ENCODE measurements around the gene SEPTIN5. TPM values are rescaled to one million over a fixed set of nuclear protein-coding genes. Genes with fewer than 3 reads are reported as not detected.

The SEPTIN5 gene
- total RNA-seq, 1 experiment from 2014 or later: 50.4 TPM

DNA sequence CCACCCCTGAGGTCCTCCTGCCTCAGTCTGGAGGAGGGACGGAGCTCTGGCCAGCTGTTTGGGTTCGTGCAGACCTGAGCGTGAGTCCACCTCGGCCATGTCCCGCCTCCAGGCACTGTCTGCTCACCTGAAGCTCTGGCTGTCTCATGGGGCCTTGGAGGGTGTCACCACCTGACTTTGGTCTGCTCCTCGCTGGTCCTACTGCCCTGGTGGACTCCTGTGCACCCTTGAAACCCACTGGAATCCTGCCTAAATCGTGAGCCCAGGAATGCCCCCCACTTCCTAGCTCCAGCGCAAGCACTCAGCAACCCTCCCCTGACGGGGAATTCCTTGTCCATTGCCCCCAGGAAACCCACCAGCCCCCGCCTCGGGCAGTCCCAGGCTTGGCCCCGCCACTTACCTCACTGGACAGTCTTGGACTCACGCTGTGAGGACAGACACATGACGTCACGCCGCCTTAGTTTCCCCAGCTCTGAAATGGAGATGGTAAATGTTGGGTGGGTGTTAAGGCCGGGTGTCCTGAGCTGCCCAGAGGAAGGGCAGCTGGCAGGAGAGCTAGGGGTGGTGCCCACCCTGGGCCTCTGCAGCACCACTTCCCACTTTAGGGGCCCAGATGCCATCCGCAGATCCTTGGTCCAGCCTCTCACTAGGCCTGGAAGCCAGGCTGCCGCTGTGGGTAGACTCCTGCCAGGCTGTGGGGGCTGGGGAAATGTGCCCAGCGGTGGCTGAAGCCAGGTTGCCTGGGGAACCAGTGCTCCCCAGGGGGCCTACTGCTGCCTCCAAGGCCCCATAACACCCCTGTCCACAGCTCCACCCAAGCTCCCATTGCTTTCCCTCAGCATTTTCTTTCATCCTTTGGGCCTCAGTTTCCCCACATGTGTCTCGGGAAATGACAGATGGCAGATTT lies 28.1 kb downstream of the SEPTIN5 start:
- Histone ChIP-seq H3K4me1 (ENCODE audit: insufficient read depth, low read length, poor library complexity, severe bottlenecking) (no peaks in the 10 kb centered on the region), H3K36me3 (ENCODE audit: insufficient read depth, low read length, poor library complexity, severe bottlenecking) (no peaks in the 10 kb centered on the region), H3K4me3 (ENCODE audit: low read depth, low read length, poor library complexity, severe bottlenecking) (no peak overlapping the region), H3K27ac (ENCODE audit: low read depth, low read length, poor library complexity, severe bottlenecking) (no peak overlapping the region), H3K9me3 (ENCODE audit: low read depth, low read length, poor library complexity, severe bottlenecking) (no peaks in the 10 kb centered on the region), H3K27me3 (replicated peaks; ENCODE audit: insufficient read depth, low read depth, low read length, poor library complexity) (no peaks in the 10 kb centered on the region)
- ChIA-PET CTCF (interaction anchor here (0.7 to 0.8 kb wide), 2 partner anchors 12 kb away, joined by 3 to 4 read pairs; no protein-coding TSS in a partner anchor), POLR2A (ENCODE audit: low non-redundant PET) (no interaction called here)
- BruUV-seq (replicated peaks): no TSS peak
- DNase-seq (ENCODE audit: low spot score): no peak
- intact Hi-C loops (cut with micrococcal nuclease; ENCODE audit: unreplicated experiment): no loop called here
- no peak for TF ChIP-seq EZH2 (IDR thresholded peaks at IDR 0.05; ENCODE audit: borderline replicate concordance, low read depth, low read length, poor library complexity, severe bottlenecking)
- TF ChIP-seq, protein P1, sequence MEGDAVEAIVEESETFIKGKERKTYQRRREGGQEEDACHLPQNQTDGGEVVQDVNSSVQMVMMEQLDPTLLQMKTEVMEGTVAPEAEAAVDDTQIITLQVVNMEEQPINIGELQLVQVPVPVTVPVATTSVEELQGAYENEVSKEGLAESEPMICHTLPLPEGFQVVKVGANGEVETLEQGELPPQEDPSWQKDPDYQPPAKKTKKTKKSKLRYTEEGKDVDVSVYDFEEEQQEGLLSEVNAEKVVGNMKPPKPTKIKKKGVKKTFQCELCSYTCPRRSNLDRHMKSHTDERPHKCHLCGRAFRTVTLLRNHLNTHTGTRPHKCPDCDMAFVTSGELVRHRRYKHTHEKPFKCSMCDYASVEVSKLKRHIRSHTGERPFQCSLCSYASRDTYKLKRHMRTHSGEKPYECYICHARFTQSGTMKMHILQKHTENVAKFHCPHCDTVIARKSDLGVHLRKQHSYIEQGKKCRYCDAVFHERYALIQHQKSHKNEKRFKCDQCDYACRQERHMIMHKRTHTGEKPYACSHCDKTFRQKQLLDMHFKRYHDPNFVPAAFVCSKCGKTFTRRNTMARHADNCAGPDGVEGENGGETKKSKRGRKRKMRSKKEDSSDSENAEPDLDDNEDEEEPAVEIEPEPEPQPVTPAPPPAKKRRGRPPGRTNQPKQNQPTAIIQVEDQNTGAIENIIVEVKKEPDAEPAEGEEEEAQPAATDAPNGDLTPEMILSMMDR (conservative IDR thresholded peaks at IDR 0.05; ENCODE audit: low read depth, low read length): no peak

DNA sequence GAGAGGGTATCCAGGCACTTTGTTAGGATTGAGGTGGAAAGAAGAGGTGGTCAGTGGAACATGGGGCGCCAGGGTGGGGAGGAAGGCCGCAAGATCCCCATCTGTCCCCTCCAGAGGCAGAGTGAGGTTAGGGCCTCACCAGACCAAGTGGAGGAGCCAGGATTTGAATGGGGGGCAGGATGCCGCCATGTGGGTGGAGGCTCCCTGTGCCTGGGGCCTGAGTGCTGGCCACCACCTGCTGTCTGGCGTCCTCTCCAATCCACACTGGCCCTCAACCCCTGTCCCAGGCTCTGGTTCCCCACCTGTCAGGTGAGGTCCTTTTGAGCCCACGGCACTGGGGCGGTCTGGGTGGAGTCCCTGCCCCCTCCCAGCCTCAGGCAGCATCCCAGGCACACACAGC lies 28.8 kb downstream of the SEPTIN5 start:
- Histone ChIP-seq H3K4me3 (ENCODE audit: low read depth, low read length, poor library complexity, severe bottlenecking) (no peak overlapping the region), H3K36me3 (ENCODE audit: insufficient read depth, low read length, poor library complexity, severe bottlenecking) (no peaks in the 10 kb centered on the region), H3K4me1 (ENCODE audit: insufficient read depth, low read length, poor library complexity, severe bottlenecking) (no peaks in the 10 kb centered on the region), H3K9me3 (ENCODE audit: low read depth, low read length, poor library complexity, severe bottlenecking) (no peaks in the 10 kb centered on the region), H3K27me3 (replicated peaks; ENCODE audit: insufficient read depth, low read depth, low read length, poor library complexity) (no peaks in the 10 kb centered on the region), H3K27ac (ENCODE audit: low read depth, low read length, poor library complexity, severe bottlenecking) (no peak overlapping the region)
- POLR2A ChIA-PET (ENCODE audit: low non-redundant PET): no interaction called here
- DNase-seq (ENCODE audit: low spot score): no peak
- intact Hi-C loops (cut with micrococcal nuclease; ENCODE audit: unreplicated experiment): no loop called here
- TF ChIP-seq EZH2 (IDR thresholded peaks at IDR 0.05; ENCODE audit: borderline replicate concordance, low read depth, low read length, poor library complexity, severe bottlenecking): no peak
- TF ChIP-seq, protein P1 (conservative IDR thresholded peaks at IDR 0.05; ENCODE audit: low read depth, low read length): no peak
- CTCF ChIA-PET: interaction anchor here (0.7 kb wide), 1 partner anchor 12 kb away, joined by 4 read pairs; no protein-coding TSS in a partner anchor
- no TSS peak for BruUV-seq (replicated peaks)

DNA sequence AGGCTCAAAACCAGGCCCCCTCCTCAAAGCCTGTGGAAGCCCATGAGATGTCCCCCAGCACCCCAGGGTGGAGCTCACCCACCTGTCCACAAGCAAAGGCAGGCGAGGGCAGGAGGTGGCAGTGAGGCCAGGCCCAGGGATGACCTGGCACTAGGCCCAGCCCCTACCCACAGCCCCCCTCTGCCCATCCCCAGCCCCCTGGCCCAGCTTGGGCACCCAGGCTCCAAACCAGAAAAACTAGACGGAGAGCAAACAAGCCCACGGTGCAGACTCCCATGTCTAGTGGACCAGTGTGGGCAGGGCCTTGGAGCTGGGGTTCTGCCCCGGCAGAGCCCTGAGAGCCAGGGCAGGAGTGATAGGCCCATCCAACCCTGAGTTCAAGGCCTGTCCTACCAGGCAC lies 29.3 kb downstream of the SEPTIN5 start:
- ChIA-PET POLR2A (ENCODE audit: low non-redundant PET) (no interaction called here), CTCF (no interaction called here)
- H3K27me3 ChIP-seq (replicated peaks; ENCODE audit: insufficient read depth, low read depth, low read length, poor library complexity): no peaks in the 10 kb centered on the region
- no peaks in the 10 kb centered on the region for H3K4me1 ChIP-seq (ENCODE audit: insufficient read depth, low read length, poor library complexity, severe bottlenecking)
- TF ChIP-seq, protein P1 (conservative IDR thresholded peaks at IDR 0.05; ENCODE audit: low read depth, low read length): no peak
- no peak for TF ChIP-seq EZH2 (IDR thresholded peaks at IDR 0.05; ENCODE audit: borderline replicate concordance, low read depth, low read length, poor library complexity, severe bottlenecking)
- intact Hi-C loops (cut with micrococcal nuclease; ENCODE audit: unreplicated experiment): no loop called here
- no peak overlapping the region for H3K27ac ChIP-seq (ENCODE audit: low read depth, low read length, poor library complexity, severe bottlenecking)
- no peak overlapping the region for H3K4me3 ChIP-seq (ENCODE audit: low read depth, low read length, poor library complexity, severe bottlenecking)
- H3K36me3 ChIP-seq (ENCODE audit: insufficient read depth, low read length, poor library complexity, severe bottlenecking): no peaks in the 10 kb centered on the region
- no peaks in the 10 kb centered on the region for H3K9me3 ChIP-seq (ENCODE audit: low read depth, low read length, poor library complexity, severe bottlenecking)
- DNase-seq (ENCODE audit: low spot score): no peak
- BruUV-seq (replicated peaks): no TSS peak

Data from A673 (cell line).